Liver (tissue), 9 donors: ENCODE data around the gene MAP3K3. TPM values are rescaled to one million over a fixed set of nuclear protein-coding genes. Genes with fewer than 3 reads are reported as not detected.

Experiments used
- DNase-seq: peaks from one replicate; pipeline ENCODE4 v3.0.0-alpha.2; 2017; ENCODE audit warnings: low spot score
- H3K27ac ChIP-seq, 2 donors: one replicate each; pipeline ENCODE4 v1.7.0; 2013; ENCODE audit warnings: inconsistent platforms in 2 of 2, low read length in 2 of 2, control low read depth in 1 of 2, low read depth in 1 of 2, mild to moderate bottlenecking in 1 of 2
- H3K27me3 ChIP-seq, 4 donors: one replicate each; pipeline versions ENCODE4 v1.6.1 to v1.7.0; 2013; ENCODE audit warnings: low read length in 3 of 4, inconsistent platforms in 1 of 4, mild to moderate bottlenecking in 1 of 4, moderate library complexity in 1 of 4; ENCODE audit not compliant: control insufficient read depth in 4 of 4, insufficient read depth in 4 of 4
- H3K36me3 ChIP-seq, 4 donors: one replicate each; pipeline versions ENCODE4 v1.6.1 to v1.7.0; 2013; ENCODE audit warnings: low read length in 3 of 4, mild to moderate bottlenecking in 3 of 4, low read depth in 1 of 4, moderate library complexity in 1 of 4; ENCODE audit not compliant: control insufficient read depth in 4 of 4, insufficient read depth in 3 of 4
- H3K4me1 ChIP-seq, 4 donors: one replicate each; pipeline versions ENCODE4 v1.6.1 to v1.7.0; 2013; ENCODE audit warnings: low read length in 3 of 4, mild to moderate bottlenecking in 3 of 4, moderate library complexity in 1 of 4; ENCODE audit not compliant: control insufficient read depth in 4 of 4, insufficient read depth in 4 of 4
- H3K4me3 ChIP-seq, 3 donors: one replicate each; pipeline versions ENCODE4 v1.6.1 to v1.7.0; 2013; ENCODE audit warnings: low read length in 3 of 3, control low read depth in 1 of 3, low read depth in 1 of 3, mild to moderate bottlenecking in 1 of 3
- H3K9ac ChIP-seq, 2 donors: one replicate each; pipeline ENCODE4 v1.7.0; 2013; ENCODE audit warnings: low read length in 2 of 2, mild to moderate bottlenecking in 2 of 2, moderate library complexity in 2 of 2, control low read depth in 1 of 2, low read depth in 1 of 2
- H3K9me3 ChIP-seq, 4 donors: one replicate each; pipeline versions ENCODE4 v1.6.1 to v1.7.0; 2013; ENCODE audit warnings: low read length in 3 of 4; ENCODE audit not compliant: control insufficient read depth in 4 of 4
- ATF3 ChIP-seq: IDR thresholded peaks from 2 replicates; pipeline ENCODE4 v1.6.1; 2016; ENCODE audit warnings: antibody characterized with exemption
- CTCF ChIP-seq: fragments of 150-350 bp; IDR thresholded peaks from 2 replicates; pipeline ENCODE4 v1.5.1; 2017; ENCODE audit warnings: improper control_type of control experiment, low read depth, low read length; ENCODE audit not compliant: missing input control
- EGR1 ChIP-seq, 2 donors: IDR thresholded peaks; 2 replicates each; pipeline ENCODE4 v1.6.1; 2016 to 2018; ENCODE audit warnings: antibody characterized with exemption in 2 of 2, low read depth in 2 of 2
- FOXA1 ChIP-seq: IDR thresholded peaks from 2 replicates; pipeline ENCODE4 v1.6.1; 2016; ENCODE audit warnings: antibody characterized with exemption
- GABPA ChIP-seq, 2 donors: IDR thresholded peaks in 1 of 2; conservative IDR thresholded peaks in 1 of 2; 2 replicates each; pipeline ENCODE4 v1.6.1; 2016; ENCODE audit warnings: antibody characterized with exemption in 2 of 2, mild to moderate bottlenecking in 1 of 2, moderate library complexity in 1 of 2
- HNF4A ChIP-seq, 2 donors: conservative IDR thresholded peaks; 2 replicates each; pipeline ENCODE4 v1.6.1; 2016; ENCODE audit warnings: antibody characterized with exemption in 2 of 2, mild to moderate bottlenecking in 2 of 2
- HNF4G ChIP-seq: IDR thresholded peaks from 2 replicates; pipeline ENCODE4 v1.6.1; 2016; ENCODE audit warnings: antibody characterized with exemption
- JUND ChIP-seq, 2 donors: IDR thresholded peaks; 2 replicates each; pipeline ENCODE4 v1.6.1; 2016; ENCODE audit warnings: antibody characterized with exemption in 2 of 2
- MAX ChIP-seq: IDR thresholded peaks from 2 replicates; pipeline ENCODE4 v1.6.1; 2016; ENCODE audit warnings: antibody characterized with exemption
- NR2F2 ChIP-seq: IDR thresholded peaks from 2 replicates; pipeline ENCODE4 v1.6.1; 2016; ENCODE audit warnings: antibody characterized with exemption
- REST ChIP-seq: IDR thresholded peaks from 2 replicates; pipeline ENCODE4 v1.6.1; 2016; ENCODE audit warnings: antibody characterized with exemption, mild to moderate bottlenecking
- RXRA ChIP-seq, 2 donors: IDR thresholded peaks; 2 replicates each; pipeline ENCODE4 v1.6.1; 2017 to 2018; ENCODE audit warnings: antibody characterized with exemption in 2 of 2, mild to moderate bottlenecking in 1 of 2
- SP1 ChIP-seq: IDR thresholded peaks from 2 replicates; pipeline ENCODE4 v1.6.1; 2018; ENCODE audit warnings: antibody characterized with exemption, mild to moderate bottlenecking
- TAF1 ChIP-seq: conservative IDR thresholded peaks from 2 replicates; pipeline ENCODE4 v1.6.1; 2016; ENCODE audit warnings: antibody characterized with exemption, mild to moderate bottlenecking
- YY1 ChIP-seq: IDR thresholded peaks from 2 replicates; pipeline ENCODE4 v1.6.1; 2016; ENCODE audit warnings: antibody characterized with exemption, mild to moderate bottlenecking
- ZBTB33 ChIP-seq: IDR thresholded peaks from 2 replicates; pipeline ENCODE4 v1.6.1; 2016; ENCODE audit warnings: antibody characterized with exemption
- WGBS: extraction: QIAGEN DNeasy Blood & Tissue Kit; methylation state at CpG from one replicate; pipeline ENCODE4 v1.1.7; 2013; 5-methylcytosine and 5-hydroxymethylcytosine counted together
- polyA plus RNA-seq, 2 donors: library from polyadenylated mRNA; stranded (reverse) in 1 of 2; unstranded in 1 of 2; fragments of 200-250 nt in 1 of 2; fragments of >200 nt in 1 of 2; fragmentation: Nextera tagmentation in 1 of 2; extraction: Ambion mirVana in 1 of 2; gene quantifications; one replicate each; pipeline versions ENCODE4 v1.2.1 to v1.2.3, GENCODE V29; 2013 to 2015
- total RNA-seq, 2 donors: library from RNA; depleted of rRNA; stranded (reverse); fragments of >200 nt; gene quantifications; one replicate each; pipeline ENCODE4 v1.2.3, GENCODE V29; 2014
- donor health status: healthy.
- donor health status: healthy.
- donor health status: healthy.
- donor health status: healthy.
- donor health status: healthy.

MAP3K3 gene
- total and polyA plus RNA-seq, 4 donors = 3.9 to 28.7 (median 11.0) TPM

- H3K9ac ChIP-seq = no peak overlapping the region
- no peaks in the 10 kb centered on the region for H3K27me3 ChIP-seq
- no peak for DNase-seq
- peaks cover 0 to 6% (median 5%) of the 10 kb centered on the region in 4 donors for H3K4me1 ChIP-seq
- H3K27ac ChIP-seq = no peak overlapping the region
- no peak overlapping the region for H3K4me3 ChIP-seq
- TF ChIP-seq HNF4G (no peak), HNF4A (conservative IDR thresholded peaks at IDR 0.05) (no peak), TAF1 (no peak)
- 96% methylated on average over 3 of the region's 3 CpGs for WGBS
- H3K9me3 ChIP-seq = no peaks in the 10 kb centered on the region
- peaks cover 9 to 54% (median 48%) of the 10 kb centered on the region in 4 donors for H3K36me3 ChIP-seq
Measured at GRCh38 chr17:63686138-63686685, 64.0 kb downstream of the MAP3K3 start.

- H3K4me1 ChIP-seq = no peaks in the 10 kb centered on the region
- peaks cover 18 to 62% (median 59%) of the 10 kb centered on the region in 4 donors for H3K36me3 ChIP-seq
- TF ChIP-seq RXRA (IDR thresholded peaks at IDR 0.05) = no peak
- TF ChIP-seq NR2F2 = no peak
- no peak for TF ChIP-seq ZBTB33
- TF ChIP-seq ATF3 = no peak
- TF ChIP-seq FOXA1 = no peak
- no peak for TF ChIP-seq JUND (IDR thresholded peaks at IDR 0.05)
- TF ChIP-seq GABPA (IDR thresholded peaks at IDR 0.05 in 1 of 2, conservative IDR thresholded peaks at IDR 0.05 in 1 of 2) = no peak
- no peak for TF ChIP-seq SP1
- TF ChIP-seq HNF4A (conservative IDR thresholded peaks at IDR 0.05) = no peak
- no peak for TF ChIP-seq YY1
- no peak for TF ChIP-seq CTCF
- no peak for TF ChIP-seq MAX
- TF ChIP-seq REST = no peak
- no peak for TF ChIP-seq EGR1 (IDR thresholded peaks at IDR 0.05; ENCODE audit: low read depth in 2 of 2)
- WGBS = 88% methylated on average over 12 of the region's 12 CpGs
- H3K9me3 ChIP-seq = no peaks in the 10 kb centered on the region
- no peaks in the 10 kb centered on the region for H3K27me3 ChIP-seq
- no peak overlapping the region for H3K9ac ChIP-seq
- H3K4me3 ChIP-seq = no peak overlapping the region
- H3K27ac ChIP-seq = no peak overlapping the region
- DNase-seq = no peak
Measured at GRCh38 chr17:63688396-63689020, 66.3 kb downstream of the MAP3K3 start.
